A673 (cell line): ENCODE results near the gene MTHFD1L.

Source experiments
- CTCF ChIP-seq: fragments of 300-800, 200-600 bp; sonication (generic); conservative IDR thresholded peaks from 2 replicates; pipeline ENCODE4 v1.5.1; 2017; ENCODE audit warnings: low read depth, mild to moderate bottlenecking, antibody characterized with exemption, low read length, moderate library complexity, mixed read lengths
- EZH2 ChIP-seq: fragments of 200-600 bp; sonication (generic); IDR thresholded peaks from 2 replicates; pipeline ENCODE4 v1.6.1; 2017; ENCODE audit warnings: borderline replicate concordance, low read depth, mild to moderate bottlenecking, mixed read lengths, antibody characterized with exemption, low read length; ENCODE audit not compliant: poor library complexity, severe bottlenecking

DNA sequence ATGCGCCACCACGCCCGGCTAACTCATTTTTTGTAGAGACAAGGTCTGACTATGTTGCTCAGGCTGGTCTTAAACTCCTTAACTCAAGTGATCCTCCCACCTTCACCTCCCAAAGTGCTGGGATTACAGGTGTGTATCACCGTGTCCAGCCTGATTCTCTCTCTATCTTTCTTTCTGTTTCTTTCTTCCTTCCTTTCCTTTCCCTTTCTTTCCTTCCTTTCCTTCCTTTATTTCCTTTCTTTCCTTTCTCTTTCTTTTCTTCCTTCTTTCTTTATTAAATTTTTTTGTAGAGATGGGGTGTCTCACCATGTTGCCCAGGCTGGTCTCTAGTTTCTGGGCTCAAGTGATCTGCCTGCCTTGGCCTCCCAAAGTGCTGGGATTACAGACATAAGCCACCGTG is 38.7 kb upstream of the MTHFD1L start:
- TF ChIP-seq CTCF (no peak), EZH2 (no peak)
